Measurements from ENCODE around the gene AZIN2. TPM values are rescaled to one million over a fixed set of nuclear protein-coding genes. Genes with fewer than 3 reads are reported as not detected.

Gene AZIN2
- total and polyA plus RNA-seq, 10 of the 15 experiments (the other 5 are each of a cell fraction or from before 2014, with no cell fraction given) = 0.02 to 0.85 (median 0.23) TPM

GRCh38 chr1:33142483-33143064 lies 61.6 kb downstream of the AZIN2 start:
- H3K4me3 ChIP-seq = no peak overlapping the region
- DNase-seq (ENCODE audit: low read depth, low spot score) = no peak
- 62% methylated on average over 7 of the region's 7 CpGs for WGBS (ENCODE audit: insufficient coverage, insufficient replicate concordance, low lambda C conversion rate, missing lambda C conversion rate)
- in situ Hi-C loops (cut with MboI) = no loop called here
- H2AFZ ChIP-seq (ENCODE audit: control insufficient read depth, low read depth, low read length) = no peak overlapping the region
- no peak overlapping the region for H3K4me2 ChIP-seq (ENCODE audit: control insufficient read depth, insufficient read depth)
- SMC1A ChIA-PET (ENCODE audit: uncharacterized antibody, unreplicated experiment) = interaction anchor here (1.5 kb wide), 1 partner anchor 16 kb away, joined by 3 read pairs; no protein-coding TSS in a partner anchor
- H4K20me1 ChIP-seq (ENCODE audit: control insufficient read depth, insufficient read depth) = no peaks in the 10 kb centered on the region
- CTCF ChIA-PET = interaction anchor here (1.3 kb wide), 1 partner anchor 15 kb away, joined by 3 read pairs; no protein-coding TSS in a partner anchor
- intact Hi-C loops (cut with micrococcal nuclease; ENCODE audit: unreplicated experiment) = no loop called here
- H3K79me2 ChIP-seq (ENCODE audit: control insufficient read depth, insufficient read depth, low read length) = no peaks in the 10 kb centered on the region
- no peaks in the 10 kb centered on the region for H3K27me3 ChIP-seq (replicated peaks in 1 of 2; ENCODE audit: control insufficient read depth in 2 of 2, insufficient read depth in 2 of 2, low read length in 1 of 2)
- H3K9me3 ChIP-seq (replicated peaks; ENCODE audit: control insufficient read depth, insufficient read depth, low read length) = no peaks in the 10 kb centered on the region
- no peak overlapping the region for H3K9ac ChIP-seq (ENCODE audit: control insufficient read depth, insufficient read depth, low read length)
- no peaks in the 10 kb centered on the region for H3K36me3 ChIP-seq (ENCODE audit: control insufficient read depth in 2 of 2, insufficient read depth in 2 of 2, low read length in 1 of 2)
- POLR2A ChIA-PET = no interaction called here
- H3K4me1 ChIP-seq (ENCODE audit: control insufficient read depth, insufficient read depth, low read length) = no peaks in the 10 kb centered on the region
- no peak for FAIRE-seq
- BruUV-seq (replicated peaks) = no TSS peak
- no peak for ATAC-seq
- H3K27ac ChIP-seq (ENCODE audit: control insufficient read depth, insufficient read depth) = no peak overlapping the region
- RAD21 ChIA-PET (ENCODE audit: unreplicated experiment) = no interaction called here
- no peak for TF ChIP-seq SMAD5 (IDR thresholded peaks at IDR 0.05; ENCODE audit: low read depth)
- no peak for TF ChIP-seq RB1 (IDR thresholded peaks at IDR 0.05; ENCODE audit: borderline replicate concordance)
- TF ChIP-seq, protein P1, sequence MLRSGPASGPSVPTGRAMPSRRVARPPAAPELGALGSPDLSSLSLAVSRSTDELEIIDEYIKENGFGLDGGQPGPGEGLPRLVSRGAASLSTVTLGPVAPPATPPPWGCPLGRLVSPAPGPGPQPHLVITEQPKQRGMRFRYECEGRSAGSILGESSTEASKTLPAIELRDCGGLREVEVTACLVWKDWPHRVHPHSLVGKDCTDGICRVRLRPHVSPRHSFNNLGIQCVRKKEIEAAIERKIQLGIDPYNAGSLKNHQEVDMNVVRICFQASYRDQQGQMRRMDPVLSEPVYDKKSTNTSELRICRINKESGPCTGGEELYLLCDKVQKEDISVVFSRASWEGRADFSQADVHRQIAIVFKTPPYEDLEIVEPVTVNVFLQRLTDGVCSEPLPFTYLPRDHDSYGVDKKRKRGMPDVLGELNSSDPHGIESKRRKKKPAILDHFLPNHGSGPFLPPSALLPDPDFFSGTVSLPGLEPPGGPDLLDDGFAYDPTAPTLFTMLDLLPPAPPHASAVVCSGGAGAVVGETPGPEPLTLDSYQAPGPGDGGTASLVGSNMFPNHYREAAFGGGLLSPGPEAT (IDR thresholded peaks at IDR 0.05; ENCODE audit: low read depth) = no peak
- TF ChIP-seq, protein P2, sequence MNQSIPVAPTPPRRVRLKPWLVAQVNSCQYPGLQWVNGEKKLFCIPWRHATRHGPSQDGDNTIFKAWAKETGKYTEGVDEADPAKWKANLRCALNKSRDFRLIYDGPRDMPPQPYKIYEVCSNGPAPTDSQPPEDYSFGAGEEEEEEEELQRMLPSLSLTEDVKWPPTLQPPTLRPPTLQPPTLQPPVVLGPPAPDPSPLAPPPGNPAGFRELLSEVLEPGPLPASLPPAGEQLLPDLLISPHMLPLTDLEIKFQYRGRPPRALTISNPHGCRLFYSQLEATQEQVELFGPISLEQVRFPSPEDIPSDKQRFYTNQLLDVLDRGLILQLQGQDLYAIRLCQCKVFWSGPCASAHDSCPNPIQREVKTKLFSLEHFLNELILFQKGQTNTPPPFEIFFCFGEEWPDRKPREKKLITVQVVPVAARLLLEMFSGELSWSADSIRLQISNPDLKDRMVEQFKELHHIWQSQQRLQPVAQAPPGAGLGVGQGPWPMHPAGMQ (IDR thresholded peaks at IDR 0.05; ENCODE audit: borderline replicate concordance) = no peak
- TF ChIP-seq CHD2 (IDR thresholded peaks at IDR 0.05; ENCODE audit: borderline replicate concordance, low read depth, low read length) = no peak
- no peak for TF ChIP-seq ZBTB11 (CRISPR knock-in tag; IDR thresholded peaks at IDR 0.05)
- TF ChIP-seq, protein P3, sequence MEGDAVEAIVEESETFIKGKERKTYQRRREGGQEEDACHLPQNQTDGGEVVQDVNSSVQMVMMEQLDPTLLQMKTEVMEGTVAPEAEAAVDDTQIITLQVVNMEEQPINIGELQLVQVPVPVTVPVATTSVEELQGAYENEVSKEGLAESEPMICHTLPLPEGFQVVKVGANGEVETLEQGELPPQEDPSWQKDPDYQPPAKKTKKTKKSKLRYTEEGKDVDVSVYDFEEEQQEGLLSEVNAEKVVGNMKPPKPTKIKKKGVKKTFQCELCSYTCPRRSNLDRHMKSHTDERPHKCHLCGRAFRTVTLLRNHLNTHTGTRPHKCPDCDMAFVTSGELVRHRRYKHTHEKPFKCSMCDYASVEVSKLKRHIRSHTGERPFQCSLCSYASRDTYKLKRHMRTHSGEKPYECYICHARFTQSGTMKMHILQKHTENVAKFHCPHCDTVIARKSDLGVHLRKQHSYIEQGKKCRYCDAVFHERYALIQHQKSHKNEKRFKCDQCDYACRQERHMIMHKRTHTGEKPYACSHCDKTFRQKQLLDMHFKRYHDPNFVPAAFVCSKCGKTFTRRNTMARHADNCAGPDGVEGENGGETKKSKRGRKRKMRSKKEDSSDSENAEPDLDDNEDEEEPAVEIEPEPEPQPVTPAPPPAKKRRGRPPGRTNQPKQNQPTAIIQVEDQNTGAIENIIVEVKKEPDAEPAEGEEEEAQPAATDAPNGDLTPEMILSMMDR (IDR thresholded peaks at IDR 0.05 in 2 of 3, conservative IDR thresholded peaks at IDR 0.05 in 1 of 3; ENCODE audit: control insufficient read depth in 2 of 3, extremely low read depth in 1 of 3, insufficient read depth in 1 of 3, low read depth in 3 of 3, low read length in 3 of 3) = no peak
- no peak for TF ChIP-seq ASH2L (IDR thresholded peaks at IDR 0.05; ENCODE audit: borderline replicate concordance, low read depth)
- TF ChIP-seq ETV6 (conservative IDR thresholded peaks at IDR 0.05 in 1 of 2, IDR thresholded peaks at IDR 0.05 in 1 of 2; ENCODE audit: borderline replicate concordance in 1 of 2, low read depth in 1 of 2) = no peak
- TF ChIP-seq CEBPB (IDR thresholded peaks at IDR 0.05; ENCODE audit: borderline replicate concordance in 1 of 2, low read depth in 2 of 2, low read length in 2 of 2) = no peak
- no peak for TF ChIP-seq MTA3 (IDR thresholded peaks at IDR 0.05; ENCODE audit: borderline replicate concordance, low read length)
- no peak for TF ChIP-seq NFYB (IDR thresholded peaks at IDR 0.05; ENCODE audit: insufficient read depth, low read depth, low read length)
- TF ChIP-seq KDM1A (IDR thresholded peaks at IDR 0.05; ENCODE audit: borderline replicate concordance) = no peak
